Measurements from ENCODE around the gene SV2C.
"Not testable (repeated sequence)": the region's sequence is repeated elsewhere in the genome, so short reads cannot be mapped to it uniquely, and the experiment has no call there.

GRCh38 chr5:76037736-76038151, 45.4 kb upstream of the SV2C start:
- TF ChIP-seq SUZ12 (IDR thresholded peaks at IDR 0.05); TARDBP (IDR thresholded peaks at IDR 0.05); FOXK2 (IDR thresholded peaks at IDR 0.05); LEF1 (IDR thresholded peaks at IDR 0.05; ENCODE audit: borderline replicate concordance); CTBP1 (IDR thresholded peaks at IDR 0.05; ENCODE audit: borderline replicate concordance); FOXM1 (IDR thresholded peaks at IDR 0.05; ENCODE audit: borderline replicate concordance); PKNOX1 (IDR thresholded peaks at IDR 0.05); BHLHE40 (IDR thresholded peaks at IDR 0.05; ENCODE audit: borderline replicate concordance); ZNF384 (IDR thresholded peaks at IDR 0.05): not testable (repeated sequence)

Measured in HEK293T (cell line).